ENCODE data around the gene BRI3BP.

GRCh38 chr12:125053821-125054220 lies 60.4 kb downstream of the BRI3BP start:
- TF ChIP-seq CTCF (IDR thresholded peaks at IDR 0.05) (no peak), POLR2A (IDR thresholded peaks at IDR 0.05) (no peak)

Data from right lobe of liver (tissue), 4 donors.